ENCODE measurements around the gene RGS18.
"Not testable (repeated sequence)": the region's sequence is repeated elsewhere in the genome, so short reads cannot be mapped to it uniquely, and the experiment has no call there.

RGS18 gene

DNA sequence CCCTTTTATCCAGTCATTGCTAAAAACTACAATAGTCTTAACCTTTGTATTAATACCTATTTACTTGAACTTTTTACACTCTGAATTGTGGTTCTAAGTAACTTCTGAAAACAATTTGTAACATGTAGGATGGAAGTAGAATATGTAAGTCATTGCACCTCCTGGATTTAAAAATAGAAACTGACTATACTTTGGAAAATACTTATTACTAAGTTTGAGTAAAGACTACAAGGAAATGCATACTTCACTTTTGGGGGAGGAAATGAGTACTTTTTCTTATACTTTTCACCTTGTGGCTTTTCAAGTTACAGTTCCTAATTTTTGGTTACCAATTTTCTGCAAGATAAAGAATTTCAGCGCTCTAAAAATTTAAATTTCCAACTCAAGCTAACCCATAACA lies 8.7 kb downstream of the RGS18 start:
- DNase-seq (ENCODE audit: low read depth), result no peak

DNA sequence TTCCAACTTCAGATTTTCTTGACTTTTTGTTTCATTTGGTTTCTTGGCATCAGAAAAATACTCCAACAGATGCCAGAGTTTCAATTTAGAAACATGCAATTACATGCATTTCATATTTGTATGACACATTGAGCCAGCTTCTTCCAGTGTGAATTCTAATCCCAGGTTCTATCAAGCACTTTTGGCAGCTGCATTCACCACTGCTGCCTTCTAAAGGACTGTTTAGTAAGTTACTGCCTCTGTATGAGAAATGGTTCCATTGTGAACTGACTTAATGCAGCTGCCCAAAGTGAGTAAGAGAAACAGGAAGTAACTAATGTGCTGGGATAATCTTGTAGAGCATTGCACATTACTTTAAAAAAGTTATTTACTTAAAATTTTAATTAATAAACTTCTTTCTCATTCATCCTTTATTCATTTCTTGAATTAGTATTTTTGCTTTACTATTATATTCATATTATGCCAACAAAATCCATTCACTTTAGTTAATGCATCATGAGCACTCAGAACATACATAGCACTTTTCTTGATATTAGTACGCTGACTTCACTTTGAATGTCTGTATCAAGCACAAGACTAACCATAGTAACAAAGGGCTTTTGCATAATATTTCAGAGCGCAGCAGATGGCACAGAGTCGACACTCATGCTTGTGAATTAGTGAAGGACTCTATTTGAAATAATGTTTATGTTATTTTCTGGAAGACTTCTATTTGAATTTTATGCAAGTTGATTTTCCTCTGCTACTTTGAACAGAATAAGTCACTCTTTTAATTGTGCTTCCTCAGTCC lies 9.8 kb downstream of the RGS18 start:
- no peak for DNase-seq (ENCODE audit: low read depth)

DNA sequence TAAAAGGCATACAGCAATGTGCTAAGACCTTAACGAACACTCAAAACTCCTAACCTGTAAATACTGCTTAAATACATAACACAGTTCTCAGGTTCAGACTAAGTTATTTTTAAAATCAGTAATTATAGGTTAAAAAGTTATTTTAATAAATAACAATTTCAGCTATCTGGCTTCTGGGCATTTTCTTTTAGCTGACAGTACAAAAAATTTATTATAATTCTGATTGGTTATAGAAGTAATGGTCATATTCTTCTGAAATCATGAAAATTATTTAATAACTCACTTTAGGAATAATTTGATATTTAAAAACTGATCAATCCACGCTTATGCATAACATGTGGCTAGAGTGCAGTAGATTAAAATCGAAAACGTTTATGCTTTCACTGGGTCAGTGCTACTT lies 10.7 kb downstream of the RGS18 start:
- DNase-seq (ENCODE audit: low read depth), result no peak

DNA sequence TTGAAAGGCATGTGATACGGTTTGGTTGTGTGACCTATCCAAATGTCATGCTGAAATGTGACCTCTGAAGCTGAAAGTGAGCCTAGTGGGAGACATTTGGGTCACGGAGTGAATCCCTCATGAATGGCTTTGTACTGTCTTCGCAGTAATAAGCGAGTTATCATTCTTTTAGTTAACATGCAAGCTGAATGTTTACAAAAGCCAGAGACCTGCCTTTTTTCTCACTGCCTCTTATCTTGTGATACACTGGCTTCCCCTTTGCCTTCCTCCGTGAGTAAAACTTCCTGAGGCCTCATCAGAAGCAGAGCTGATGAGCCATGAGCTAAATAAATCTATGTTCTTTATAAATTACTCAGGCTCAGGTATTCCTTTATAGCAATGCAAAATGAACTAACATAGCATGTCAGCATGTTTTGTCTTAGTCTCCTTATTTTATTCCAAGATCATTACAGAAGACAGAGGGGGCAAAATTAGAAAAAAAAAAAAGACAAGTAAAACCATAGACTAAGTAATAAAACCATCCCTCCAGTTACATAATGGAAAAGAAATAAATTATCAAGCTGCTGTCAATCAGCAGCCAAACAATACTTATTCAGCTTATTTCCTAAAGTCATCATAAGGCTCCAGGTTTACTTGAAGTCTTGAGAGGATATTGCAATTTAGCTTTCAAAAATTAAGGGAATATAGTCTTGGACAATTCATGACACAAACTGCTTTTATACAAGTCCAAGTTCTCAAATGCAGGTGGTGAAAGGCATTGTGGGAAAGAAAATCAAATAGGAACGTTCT lies 12.1 kb downstream of the RGS18 start:
- DNase-seq (ENCODE audit: low read depth), result no peak

DNA sequence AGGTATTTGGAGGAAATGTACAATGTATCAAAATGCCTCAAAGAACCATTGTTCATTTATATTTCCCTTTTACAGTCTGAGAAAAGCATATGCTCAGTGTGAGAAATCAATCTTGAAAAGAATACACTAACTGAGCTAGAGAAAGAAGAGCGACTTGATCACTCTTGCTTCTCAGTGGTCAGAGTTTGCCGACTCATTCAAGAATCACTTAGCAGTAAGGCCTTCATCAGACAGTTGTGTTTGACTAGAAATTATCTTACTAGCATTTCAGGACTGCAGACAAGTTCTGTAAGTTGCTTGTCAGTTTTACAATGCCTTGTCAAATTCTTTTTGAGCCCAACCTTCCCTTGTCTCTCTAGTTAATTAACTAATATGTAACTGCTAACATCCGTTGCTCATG lies 12.9 kb downstream of the RGS18 start:
- no peak for DNase-seq (ENCODE audit: low read depth)

DNA sequence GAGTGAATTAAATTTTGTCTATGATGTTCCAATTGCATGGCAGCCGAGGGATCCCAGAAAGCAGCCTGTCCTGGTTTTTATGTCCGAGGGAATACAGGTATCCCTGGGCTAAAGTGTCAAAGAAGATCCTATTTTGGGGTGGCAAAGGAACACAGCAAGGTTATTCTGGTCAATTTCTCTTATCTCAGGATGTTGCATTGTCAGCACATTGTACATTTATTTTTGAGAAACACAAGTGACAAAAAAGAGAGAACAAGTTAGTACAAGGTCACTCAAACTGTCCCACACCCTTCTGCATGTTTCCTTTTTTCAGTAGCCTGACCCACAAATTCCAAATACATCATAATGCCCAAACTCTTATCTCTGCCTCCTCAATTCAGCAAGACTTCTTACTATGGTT lies 17.7 kb downstream of the RGS18 start:
- DNase-seq (ENCODE audit: low read depth), result no peak

DNA sequence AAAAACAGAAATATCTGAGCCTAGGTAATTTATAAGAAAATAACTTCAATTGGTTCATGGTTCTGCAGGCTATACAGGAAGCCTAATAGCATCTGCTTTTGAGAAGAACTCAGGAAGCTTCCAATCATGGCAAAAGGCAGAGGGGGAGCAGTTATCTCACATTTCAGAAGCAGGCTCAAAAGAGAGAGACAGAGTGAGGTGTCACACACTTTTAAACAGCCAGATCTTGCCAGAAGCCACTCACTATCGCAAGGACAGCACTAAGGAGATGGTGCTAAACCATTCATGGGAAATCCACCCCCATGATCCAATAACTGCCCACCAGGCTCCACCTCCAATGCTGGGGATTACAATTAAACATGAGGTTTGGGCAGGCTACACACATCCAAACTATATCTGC lies 25.5 kb downstream of the RGS18 start:
- no peak for DNase-seq (ENCODE audit: low read depth)

DNA sequence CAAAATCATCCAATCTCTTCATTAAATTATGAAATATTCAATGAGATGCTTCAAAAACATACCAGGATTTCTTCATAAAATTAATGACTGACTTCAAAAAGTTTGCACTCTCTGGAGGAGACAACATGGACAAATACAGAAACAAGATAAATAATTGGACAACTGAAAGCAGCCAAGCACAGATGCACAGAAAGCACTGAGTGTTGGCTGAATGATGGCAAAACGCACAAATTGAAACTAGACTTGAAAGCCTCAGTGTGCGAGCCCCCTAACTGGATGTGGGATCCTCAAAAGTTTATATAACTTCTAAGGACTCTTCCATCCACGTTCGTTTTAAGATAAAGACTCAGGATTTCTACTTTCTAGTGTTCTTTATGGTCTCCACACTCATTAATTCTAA lies 27.9 kb downstream of the RGS18 start:
- no peak for DNase-seq (ENCODE audit: low read depth)

DNA sequence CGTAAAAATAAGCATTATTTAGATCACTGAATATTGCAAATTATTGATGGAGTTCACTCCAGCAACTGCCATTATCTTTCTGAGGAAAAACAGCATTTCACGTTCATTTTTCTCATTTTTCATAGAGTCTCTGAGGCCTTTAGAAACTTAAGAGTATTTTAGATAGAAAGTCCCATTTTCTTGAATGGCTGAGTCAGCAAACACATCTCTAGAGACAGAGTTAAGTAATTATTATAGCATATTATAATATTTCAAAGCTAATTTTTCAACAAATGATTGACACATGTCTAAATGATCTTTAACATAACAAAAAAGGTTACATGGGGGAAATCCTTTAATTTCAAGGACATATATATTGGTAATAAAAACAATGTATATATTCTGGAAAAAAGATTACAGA lies 31.8 kb downstream of the RGS18 start:
- DNase-seq (ENCODE audit: low read depth), result no peak

DNA sequence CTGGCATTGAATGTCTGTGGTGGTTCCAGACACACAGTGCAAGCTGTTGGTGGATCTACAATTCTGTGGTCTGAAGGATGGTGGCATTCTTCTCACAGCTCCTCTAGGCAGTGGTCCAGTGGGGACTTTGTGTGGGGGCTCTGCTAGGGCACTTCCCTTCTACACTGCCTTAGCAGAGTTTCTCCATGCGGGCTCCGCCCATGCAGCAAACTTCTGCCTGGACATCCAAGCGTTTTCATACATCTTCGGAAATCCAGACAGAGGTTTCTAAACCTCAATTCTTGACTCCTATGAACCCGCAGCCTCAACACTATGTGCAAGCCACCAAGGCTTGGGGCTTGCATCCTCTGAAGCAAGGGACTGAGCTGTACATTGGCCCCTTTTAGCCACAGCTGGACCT lies 43.0 kb downstream of the RGS18 start:
- DNase-seq (ENCODE audit: low read depth), result no peak

DNA sequence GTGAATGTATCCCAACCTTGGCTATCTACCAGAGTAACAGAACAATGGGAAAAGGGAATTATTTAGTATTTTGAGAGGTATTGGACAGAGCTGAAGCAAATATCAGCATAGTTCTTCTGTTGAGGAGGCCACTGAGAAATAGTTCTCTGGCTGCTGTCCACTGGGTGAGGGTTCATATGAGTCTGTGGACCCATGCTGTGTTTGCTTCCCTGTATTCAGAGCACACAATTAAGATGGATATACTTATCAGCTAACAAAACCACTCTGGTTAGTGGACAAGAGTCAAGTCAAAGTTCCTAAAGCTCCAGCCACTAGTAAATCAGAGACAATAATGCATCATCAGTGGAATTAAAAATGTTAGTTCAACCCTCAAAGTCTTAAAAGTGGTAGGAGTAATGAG lies 66.1 kb downstream of the RGS18 start:
- DNase-seq (ENCODE audit: low read depth), result no peak

DNA sequence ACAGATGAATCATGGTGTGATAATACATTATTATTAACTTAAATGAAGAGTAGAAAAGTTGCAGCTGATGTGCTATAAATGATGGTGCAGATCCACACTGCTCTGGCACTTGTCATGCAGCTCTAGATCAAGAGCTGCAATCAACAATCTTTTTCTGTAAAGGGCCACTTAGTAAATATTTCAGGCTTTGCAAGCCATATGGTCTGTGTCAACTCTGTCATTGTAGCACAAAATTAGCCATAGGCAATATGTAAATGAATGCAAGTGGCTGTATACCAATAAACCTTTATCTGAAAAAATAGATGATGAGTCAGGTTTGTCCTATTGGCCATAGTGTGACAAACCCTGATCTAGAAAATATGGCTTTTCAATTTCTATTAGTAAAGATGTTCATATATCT lies 66.6 kb downstream of the RGS18 start:
- DNase-seq (ENCODE audit: low read depth), result no peak

DNA sequence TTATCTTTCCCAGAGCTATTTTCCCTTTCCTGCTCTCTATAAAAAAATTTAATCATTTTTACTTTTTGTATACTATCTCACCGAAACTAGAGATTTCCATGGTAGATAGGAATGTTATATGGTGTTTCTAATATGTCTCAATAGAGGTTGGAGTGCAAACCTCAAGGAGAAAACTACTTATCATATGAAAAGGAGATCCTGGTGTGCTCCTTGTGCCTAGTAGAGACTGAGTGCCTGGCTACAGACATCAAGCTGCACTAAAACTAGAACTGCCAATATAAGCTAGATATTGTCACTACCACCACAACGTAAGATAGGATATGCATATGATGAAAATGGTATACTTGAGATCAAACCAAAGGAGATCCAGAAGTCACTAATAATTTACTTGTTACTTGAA lies 67.0 kb downstream of the RGS18 start:
- no peak for DNase-seq (ENCODE audit: low read depth)

DNA sequence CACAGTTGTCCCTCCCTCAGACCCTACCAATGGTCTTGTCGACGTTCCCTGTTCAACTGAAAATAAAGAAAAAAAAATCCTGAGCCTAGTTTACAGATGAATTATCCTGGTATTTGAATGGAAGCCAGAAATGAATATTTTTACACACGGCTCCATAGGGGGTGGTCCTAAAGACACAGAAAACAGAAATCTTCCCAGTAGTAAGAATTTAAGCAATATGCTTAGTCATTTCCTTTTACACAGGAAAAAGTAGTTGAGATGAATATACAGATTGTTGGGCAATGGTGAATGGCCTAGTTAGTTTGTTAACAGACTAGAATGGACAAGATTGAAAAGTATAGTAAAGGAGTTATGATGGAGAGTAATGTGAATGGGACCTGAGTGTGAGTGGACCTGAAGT lies 67.4 kb downstream of the RGS18 start:
- DNase-seq (ENCODE audit: low read depth), result no peak

DNA sequence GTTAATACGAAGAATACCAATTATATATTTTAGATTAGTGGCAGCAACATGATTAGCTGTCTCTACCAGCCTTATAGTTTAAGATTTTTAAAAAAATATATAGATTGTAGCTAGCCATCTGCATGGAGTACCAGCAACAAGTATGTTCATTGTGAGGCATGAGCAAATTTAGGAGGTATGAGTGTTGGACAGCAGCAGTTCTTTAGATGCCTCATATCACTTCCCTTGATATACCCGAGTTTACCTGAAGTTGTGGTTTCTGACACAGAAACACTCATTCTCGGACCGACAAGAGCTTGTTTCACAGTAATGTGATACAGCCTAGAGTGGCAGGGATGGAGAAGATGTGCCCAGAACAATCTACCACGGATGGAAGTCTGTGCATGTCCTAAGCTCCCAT lies 69.1 kb downstream of the RGS18 start:
- no peak for DNase-seq (ENCODE audit: low read depth)

DNA sequence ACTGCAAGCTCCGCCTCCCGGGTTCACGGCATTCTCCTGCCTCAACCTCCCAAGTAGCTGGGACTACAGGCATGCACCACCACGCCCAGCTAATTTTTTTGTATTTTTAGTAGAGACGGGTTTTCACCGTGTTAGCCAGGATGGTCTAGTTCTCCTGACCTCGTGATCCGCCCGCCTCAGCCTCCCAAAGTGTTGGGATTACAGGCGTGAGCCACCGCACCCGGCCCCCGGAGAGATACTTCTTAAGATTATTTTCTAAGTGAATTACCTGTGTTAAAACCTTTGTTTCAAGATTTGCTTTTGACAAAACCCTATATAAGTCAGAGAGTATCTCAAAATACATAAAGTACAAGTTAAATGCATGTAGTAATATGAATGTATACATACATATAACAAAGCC lies 69.7 kb downstream of the RGS18 start:
- DNase-seq (ENCODE audit: low read depth), result not testable (repeated sequence)

DNA sequence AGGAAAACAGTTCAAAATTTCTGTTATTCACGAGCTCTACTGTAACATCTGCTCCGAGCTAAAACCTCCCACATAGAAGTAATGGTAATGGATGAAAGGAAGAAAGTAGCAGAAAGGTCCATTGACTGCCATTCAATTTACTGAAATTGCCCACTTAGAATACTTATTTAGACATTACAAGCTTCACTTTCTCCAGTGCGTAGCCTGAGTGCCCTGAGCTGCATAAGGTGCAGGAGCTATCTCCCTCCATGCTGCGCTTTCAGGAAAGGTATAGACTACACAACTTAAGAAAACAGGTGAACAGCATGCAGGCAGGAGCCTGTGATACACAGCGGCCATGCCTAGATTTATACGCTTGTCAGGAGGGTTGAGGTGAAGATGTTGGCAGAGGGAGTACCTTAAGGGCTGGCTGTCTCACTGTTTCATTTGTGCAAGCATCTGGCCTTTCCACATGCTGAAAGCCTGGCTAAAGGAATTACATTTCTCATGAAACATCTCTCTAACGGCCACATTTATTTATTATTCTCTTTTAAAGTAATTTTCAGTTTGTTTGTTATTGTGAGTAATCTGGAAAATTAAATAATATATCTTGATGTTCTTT lies 74.7 kb downstream of the RGS18 start:
- no peak for DNase-seq (ENCODE audit: low read depth)

DNA sequence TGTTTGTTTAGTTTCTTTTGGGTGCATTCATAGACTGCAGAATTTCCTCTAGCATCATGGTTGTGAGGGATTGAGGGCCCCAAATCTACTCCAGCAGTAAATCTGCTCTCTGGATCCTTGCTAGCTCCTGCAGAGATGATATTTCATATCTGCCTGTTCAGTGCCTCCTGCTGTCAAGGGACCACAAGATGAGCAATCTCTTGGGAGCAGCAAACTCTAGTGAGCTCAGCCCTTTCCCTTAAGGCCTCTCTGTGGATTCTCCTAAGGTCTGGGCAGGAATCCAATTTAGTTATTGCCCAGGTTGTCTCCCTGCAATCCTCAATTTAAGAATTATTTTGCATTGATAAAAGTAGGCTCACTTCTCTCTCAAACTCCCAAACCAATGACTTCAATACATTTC lies 76.9 kb downstream of the RGS18 start:
- DNase-seq (ENCODE audit: low read depth), result no peak
